Measurements from ENCODE around the gene SPTLC3. TPM values are rescaled to one million over a fixed set of nuclear protein-coding genes. Genes with fewer than 3 reads are reported as not detected.

SPTLC3 gene
- total and polyA plus RNA-seq, 4 donors, result 3.0 to 23.2 (median 11.9) TPM

- no peak overlapping the region for H3K4me3 ChIP-seq
- H3K4me1 ChIP-seq (ENCODE audit: control insufficient read depth in 5 of 5, insufficient read depth in 5 of 5, low read length in 5 of 5), result no peaks in the 10 kb centered on the region
- DNase-seq (no peak), ATAC-seq (ENCODE audit: insufficient read depth, low FRiP score) (no peak)
- 54 to 89% methylated on average over 2 of the region's 2 CpGs for WGBS, 2 donors
- TF ChIP-seq, protein P1, sequence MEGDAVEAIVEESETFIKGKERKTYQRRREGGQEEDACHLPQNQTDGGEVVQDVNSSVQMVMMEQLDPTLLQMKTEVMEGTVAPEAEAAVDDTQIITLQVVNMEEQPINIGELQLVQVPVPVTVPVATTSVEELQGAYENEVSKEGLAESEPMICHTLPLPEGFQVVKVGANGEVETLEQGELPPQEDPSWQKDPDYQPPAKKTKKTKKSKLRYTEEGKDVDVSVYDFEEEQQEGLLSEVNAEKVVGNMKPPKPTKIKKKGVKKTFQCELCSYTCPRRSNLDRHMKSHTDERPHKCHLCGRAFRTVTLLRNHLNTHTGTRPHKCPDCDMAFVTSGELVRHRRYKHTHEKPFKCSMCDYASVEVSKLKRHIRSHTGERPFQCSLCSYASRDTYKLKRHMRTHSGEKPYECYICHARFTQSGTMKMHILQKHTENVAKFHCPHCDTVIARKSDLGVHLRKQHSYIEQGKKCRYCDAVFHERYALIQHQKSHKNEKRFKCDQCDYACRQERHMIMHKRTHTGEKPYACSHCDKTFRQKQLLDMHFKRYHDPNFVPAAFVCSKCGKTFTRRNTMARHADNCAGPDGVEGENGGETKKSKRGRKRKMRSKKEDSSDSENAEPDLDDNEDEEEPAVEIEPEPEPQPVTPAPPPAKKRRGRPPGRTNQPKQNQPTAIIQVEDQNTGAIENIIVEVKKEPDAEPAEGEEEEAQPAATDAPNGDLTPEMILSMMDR (IDR thresholded peaks at IDR 0.05; ENCODE audit: control extremely low read depth, extremely low read depth), result no peak
- no peak overlapping the region for H3K27ac ChIP-seq (ENCODE audit: low read depth in 1 of 2, low read length in 1 of 2)
- H3K9ac ChIP-seq (ENCODE audit: insufficient read depth in 1 of 2, low read length in 2 of 2), result no peak overlapping the region
- H3K27me3 ChIP-seq (ENCODE audit: control insufficient read depth in 3 of 3, insufficient read depth in 3 of 3, low read length in 2 of 3), result no peaks in the 10 kb centered on the region
- no peaks in the 10 kb centered on the region for H3K9me3 ChIP-seq (ENCODE audit: control insufficient read depth in 4 of 4, insufficient read depth in 3 of 4, low read length in 3 of 4)
- no peaks in the 10 kb centered on the region for H3K36me3 ChIP-seq (ENCODE audit: control insufficient read depth in 4 of 4, insufficient read depth in 4 of 4, low read length in 4 of 4)
These were observed 23.9 kb upstream of the SPTLC3 start for GRCh38 chr20:12984863-12985262.

- WGBS, 2 donors, result 73 to 82% methylated on average over 3 of the region's 3 CpGs
These were observed 21.5 kb upstream of the SPTLC3 start for GRCh38 chr20:12987261-12987660.

DNA sequence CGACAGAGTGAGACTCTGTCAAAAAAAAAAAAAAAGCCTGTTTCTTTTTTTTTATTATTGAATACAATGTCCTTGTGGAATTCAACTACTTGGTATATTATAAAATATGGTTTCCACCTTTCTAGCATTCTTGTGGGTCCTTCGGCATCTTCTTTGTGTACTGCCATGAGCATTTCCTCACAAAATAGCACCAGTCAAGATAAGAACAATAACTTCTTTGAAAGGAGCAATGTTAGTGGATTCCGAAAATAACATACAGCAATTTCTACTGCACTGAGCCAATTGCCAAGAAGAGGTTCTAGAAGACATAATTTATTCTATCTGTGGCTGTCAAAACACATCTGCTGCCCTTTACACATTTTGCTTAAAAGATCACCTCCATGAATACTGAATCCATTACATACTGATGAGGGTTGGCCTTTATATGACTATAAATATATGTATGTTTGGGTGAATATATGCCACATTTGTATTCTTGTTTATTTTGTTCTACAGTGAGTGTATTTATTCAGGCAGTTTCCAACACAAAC lies 19.1 kb upstream of the SPTLC3 start:
- H3K4me1 ChIP-seq (ENCODE audit: control insufficient read depth in 5 of 5, insufficient read depth in 5 of 5, low read length in 5 of 5), result peaks cover 0 to 1% (median 0%) of the 10 kb centered on the region in 5 donors
- H3K9me3 ChIP-seq (ENCODE audit: control insufficient read depth in 4 of 4, insufficient read depth in 3 of 4, low read length in 3 of 4), result no peaks in the 10 kb centered on the region
- no peaks in the 10 kb centered on the region for H3K27me3 ChIP-seq (ENCODE audit: control insufficient read depth in 3 of 3, insufficient read depth in 3 of 3, low read length in 2 of 3)
- 82 to 85% methylated on average over 3 of the region's 3 CpGs for WGBS, 2 donors
- H3K27ac ChIP-seq (ENCODE audit: low read depth in 1 of 2, low read length in 1 of 2), result no peak overlapping the region
- H3K9ac ChIP-seq (ENCODE audit: insufficient read depth in 1 of 2, low read length in 2 of 2), result no peak overlapping the region
- no peak for DNase-seq
- H3K4me3 ChIP-seq, result no peak overlapping the region
- no peak for ATAC-seq (ENCODE audit: insufficient read depth, low FRiP score)
- H3K36me3 ChIP-seq (ENCODE audit: control insufficient read depth in 4 of 4, insufficient read depth in 4 of 4, low read length in 4 of 4), result no peaks in the 10 kb centered on the region
- TF ChIP-seq, protein P1 (IDR thresholded peaks at IDR 0.05; ENCODE audit: control extremely low read depth, extremely low read depth), result no peak

More at GRCh38 chr20:12987261-12987660, 21.5 kb upstream of the SPTLC3 start:
- Histone ChIP-seq H3K9me3 (ENCODE audit: control insufficient read depth in 4 of 4, insufficient read depth in 3 of 4, low read length in 3 of 4) (no peaks in the 10 kb centered on the region), H3K4me1 (ENCODE audit: control insufficient read depth in 5 of 5, insufficient read depth in 5 of 5, low read length in 5 of 5) (peaks cover 0 to 1% (median 0%) of the 10 kb centered on the region in 5 donors), H3K36me3 (ENCODE audit: control insufficient read depth in 4 of 4, insufficient read depth in 4 of 4, low read length in 4 of 4) (no peaks in the 10 kb centered on the region), H3K4me3 (no peak overlapping the region), H3K27ac (ENCODE audit: low read depth in 1 of 2, low read length in 1 of 2) (no peak overlapping the region), H3K9ac (ENCODE audit: insufficient read depth in 1 of 2, low read length in 2 of 2) (no peak overlapping the region), H3K27me3 (ENCODE audit: control insufficient read depth in 3 of 3, insufficient read depth in 3 of 3, low read length in 2 of 3) (no peaks in the 10 kb centered on the region)
- TF ChIP-seq, protein P1 (IDR thresholded peaks at IDR 0.05; ENCODE audit: control extremely low read depth, extremely low read depth), result no peak
- ATAC-seq (ENCODE audit: insufficient read depth, low FRiP score) (no peak), DNase-seq (no peak)

- DNase-seq, result no peak
- Histone ChIP-seq H3K4me3 (no peak overlapping the region), H3K9me3 (ENCODE audit: control insufficient read depth in 4 of 4, insufficient read depth in 3 of 4, low read length in 3 of 4) (no peaks in the 10 kb centered on the region), H3K27ac (ENCODE audit: low read depth in 1 of 2, low read length in 1 of 2) (no peak overlapping the region), H3K9ac (ENCODE audit: insufficient read depth in 1 of 2, low read length in 2 of 2) (no peak overlapping the region), H3K4me1 (ENCODE audit: control insufficient read depth in 5 of 5, insufficient read depth in 5 of 5, low read length in 5 of 5) (no peaks in the 10 kb centered on the region), H3K27me3 (ENCODE audit: control insufficient read depth in 3 of 3, insufficient read depth in 3 of 3, low read length in 2 of 3) (no peaks in the 10 kb centered on the region), H3K36me3 (ENCODE audit: control insufficient read depth in 4 of 4, insufficient read depth in 4 of 4, low read length in 4 of 4) (no peaks in the 10 kb centered on the region)
- WGBS, 2 donors, result 72 to 85% methylated on average over 2 of the region's 2 CpGs
- TF ChIP-seq, protein P1 (IDR thresholded peaks at IDR 0.05; ENCODE audit: control extremely low read depth, extremely low read depth), result no peak
- no peak for ATAC-seq (ENCODE audit: insufficient read depth, low FRiP score)
These were observed 11.6 kb upstream of the SPTLC3 start for GRCh38 chr20:12997128-12997655.
